ENCODE data around the gene OOSP2. TPM values are rescaled to one million over a fixed set of nuclear protein-coding genes. Genes with fewer than 3 reads are reported as not detected.

Gene OOSP2
- total RNA-seq, 1 donor from 2014 or later, result not detected

GRCh38 chr11:60077981-60078380 is 37.8 kb downstream of the OOSP2 start:
- peaks cover 5% of the 10 kb centered on the region for H3K9me3 Mint-ChIP-seq (ENCODE audit: unreplicated experiment)
- no peaks in the 10 kb centered on the region for H3K4me1 Mint-ChIP-seq (ENCODE audit: low read depth, unreplicated experiment)
- no peak overlapping the region for H3K27ac Mint-ChIP-seq (ENCODE audit: unreplicated experiment)
- H3K4me3 Mint-ChIP-seq (ENCODE audit: unreplicated experiment), result no peak overlapping the region
- H3K36me3 Mint-ChIP-seq (ENCODE audit: unreplicated experiment), result no peaks in the 10 kb centered on the region
- no peak for DNase-seq
- H3K27me3 Mint-ChIP-seq (ENCODE audit: unreplicated experiment), result peaks cover 2% of the 10 kb centered on the region
- TF ChIP-seq, protein P1, sequence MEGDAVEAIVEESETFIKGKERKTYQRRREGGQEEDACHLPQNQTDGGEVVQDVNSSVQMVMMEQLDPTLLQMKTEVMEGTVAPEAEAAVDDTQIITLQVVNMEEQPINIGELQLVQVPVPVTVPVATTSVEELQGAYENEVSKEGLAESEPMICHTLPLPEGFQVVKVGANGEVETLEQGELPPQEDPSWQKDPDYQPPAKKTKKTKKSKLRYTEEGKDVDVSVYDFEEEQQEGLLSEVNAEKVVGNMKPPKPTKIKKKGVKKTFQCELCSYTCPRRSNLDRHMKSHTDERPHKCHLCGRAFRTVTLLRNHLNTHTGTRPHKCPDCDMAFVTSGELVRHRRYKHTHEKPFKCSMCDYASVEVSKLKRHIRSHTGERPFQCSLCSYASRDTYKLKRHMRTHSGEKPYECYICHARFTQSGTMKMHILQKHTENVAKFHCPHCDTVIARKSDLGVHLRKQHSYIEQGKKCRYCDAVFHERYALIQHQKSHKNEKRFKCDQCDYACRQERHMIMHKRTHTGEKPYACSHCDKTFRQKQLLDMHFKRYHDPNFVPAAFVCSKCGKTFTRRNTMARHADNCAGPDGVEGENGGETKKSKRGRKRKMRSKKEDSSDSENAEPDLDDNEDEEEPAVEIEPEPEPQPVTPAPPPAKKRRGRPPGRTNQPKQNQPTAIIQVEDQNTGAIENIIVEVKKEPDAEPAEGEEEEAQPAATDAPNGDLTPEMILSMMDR (IDR thresholded peaks at IDR 0.05; ENCODE audit: partially characterized antibody, unreplicated experiment), result no peak

GRCh38 chr11:60078745-60079144 is 38.5 kb downstream of the OOSP2 start:
- TF ChIP-seq, protein P1 (IDR thresholded peaks at IDR 0.05; ENCODE audit: partially characterized antibody, unreplicated experiment), result no peak
- no peak overlapping the region for H3K4me3 Mint-ChIP-seq (ENCODE audit: unreplicated experiment)

DNA sequence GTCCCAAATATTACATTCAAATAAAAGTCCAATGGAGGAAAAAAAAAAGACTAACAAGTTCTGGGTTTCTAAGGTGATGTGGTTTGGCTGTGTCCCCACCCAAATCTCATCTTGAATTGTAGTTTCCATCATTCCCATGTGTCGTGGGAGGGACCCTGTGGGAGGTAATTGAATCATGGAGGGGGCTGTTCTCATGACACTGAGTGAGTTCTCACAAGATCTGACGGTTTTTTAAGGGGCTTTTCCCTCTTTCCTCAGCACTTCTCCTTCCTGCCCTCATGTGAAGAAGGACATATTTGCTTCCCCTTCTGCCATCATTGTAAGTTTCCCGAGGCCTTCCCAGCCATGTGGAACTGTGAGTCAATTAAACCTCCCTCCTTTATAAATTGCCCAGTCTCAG is 40.3 kb downstream of the OOSP2 start:
- DNase-seq, result no peak
- TF ChIP-seq, protein P1 (IDR thresholded peaks at IDR 0.05; ENCODE audit: partially characterized antibody, unreplicated experiment), result no peak
- Mint-ChIP-seq H3K4me1 (ENCODE audit: low read depth, unreplicated experiment) (no peaks in the 10 kb centered on the region), H3K4me3 (ENCODE audit: unreplicated experiment) (no peak overlapping the region), H3K36me3 (ENCODE audit: unreplicated experiment) (no peaks in the 10 kb centered on the region), H3K27me3 (ENCODE audit: unreplicated experiment) (peaks cover 2% of the 10 kb centered on the region), H3K9me3 (ENCODE audit: unreplicated experiment) (peaks cover 2% of the 10 kb centered on the region), H3K27ac (ENCODE audit: unreplicated experiment) (no peak overlapping the region)

More at GRCh38 chr11:60078745-60079144, 38.5 kb downstream of the OOSP2 start:
- Mint-ChIP-seq H3K27ac (ENCODE audit: unreplicated experiment) (no peak overlapping the region), H3K27me3 (ENCODE audit: unreplicated experiment) (peaks cover 2% of the 10 kb centered on the region), H3K4me1 (ENCODE audit: low read depth, unreplicated experiment) (no peaks in the 10 kb centered on the region), H3K9me3 (ENCODE audit: unreplicated experiment) (peaks cover 3% of the 10 kb centered on the region), H3K36me3 (ENCODE audit: unreplicated experiment) (no peaks in the 10 kb centered on the region)
- no peak for DNase-seq

- peaks cover 2% of the 10 kb centered on the region for H3K27me3 Mint-ChIP-seq (ENCODE audit: unreplicated experiment)
- no peaks in the 10 kb centered on the region for H3K36me3 Mint-ChIP-seq (ENCODE audit: unreplicated experiment)
- TF ChIP-seq, protein P1 (IDR thresholded peaks at IDR 0.05; ENCODE audit: partially characterized antibody, unreplicated experiment), result no peak
- H3K27ac Mint-ChIP-seq (ENCODE audit: unreplicated experiment), result no peak overlapping the region
- H3K4me1 Mint-ChIP-seq (ENCODE audit: low read depth, unreplicated experiment), result no peaks in the 10 kb centered on the region
- DNase-seq, result no peak
- H3K4me3 Mint-ChIP-seq (ENCODE audit: unreplicated experiment), result no peak overlapping the region
- H3K9me3 Mint-ChIP-seq (ENCODE audit: unreplicated experiment), result no peaks in the 10 kb centered on the region
These were observed 44.5 kb downstream of the OOSP2 start for GRCh38 chr11:60084631-60085273.

- Mint-ChIP-seq H3K4me1 (ENCODE audit: low read depth, unreplicated experiment) (no peaks in the 10 kb centered on the region), H3K9me3 (ENCODE audit: unreplicated experiment) (no peaks in the 10 kb centered on the region), H3K27me3 (ENCODE audit: unreplicated experiment) (no peaks in the 10 kb centered on the region), H3K36me3 (ENCODE audit: unreplicated experiment) (no peaks in the 10 kb centered on the region), H3K27ac (ENCODE audit: unreplicated experiment) (no peak overlapping the region), H3K4me3 (ENCODE audit: unreplicated experiment) (no peak overlapping the region)
- no peak for DNase-seq
- TF ChIP-seq, protein P1 (IDR thresholded peaks at IDR 0.05; ENCODE audit: partially characterized antibody, unreplicated experiment), result no peak
These were observed 45.7 kb downstream of the OOSP2 start for GRCh38 chr11:60085909-60086308.
